HFFc6 (cell line): Measurements from ENCODE around the gene COL23A1. TPM values are rescaled to one million over a fixed set of nuclear protein-coding genes. Genes with fewer than 3 reads are reported as not detected.

Source experiments
- DNase-seq: peaks from one replicate; pipeline ENCODE4 v3.0.0-alpha.2; 2018
- H3K27ac Mint-ChIP-seq: 2 replicates; pipeline ENCODE4 v1.8.0; 2020; ENCODE audit warnings: mild to moderate bottlenecking, mixed read lengths
- H3K27me3 Mint-ChIP-seq: 2 replicates; pipeline ENCODE4 v1.8.0; 2021; ENCODE audit warnings: mild to moderate bottlenecking, moderate library complexity, mixed read lengths; ENCODE audit not compliant: insufficient read depth
- H3K36me3 Mint-ChIP-seq: 2 replicates; pipeline ENCODE4 v1.8.0; 2021; ENCODE audit warnings: low read depth, mixed read lengths
- H3K4me1 Mint-ChIP-seq: 2 replicates; pipeline ENCODE4 v1.8.0; 2020; ENCODE audit warnings: low read depth, mixed read lengths
- H3K4me3 Mint-ChIP-seq: 2 replicates; pipeline ENCODE4 v1.8.0; 2020; ENCODE audit warnings: mild to moderate bottlenecking, moderate library complexity, mixed read lengths
- H3K9me3 Mint-ChIP-seq: 2 replicates; pipeline ENCODE4 v1.8.0; 2020; ENCODE audit warnings: mild to moderate bottlenecking, mixed read lengths
- total RNA-seq, 6 experiments: library from RNA; stranded (reverse); fragmentation: NEBNext Ultra II Directional; extraction: Animal tissue kit (Norgen Biotek cat#: 25700); gene quantifications; 2 replicates in 1 of 6; 3 replicates in 5 of 6; pipeline ENCODE4 v1.2.3, GENCODE V29; 2021
- TF ChIP-seq, protein P1 (sequence below): fragments of 200-600 bp; sonication (generic); IDR thresholded peaks from 2 replicates; pipeline ENCODE4 v1.5.0; 2021; ENCODE audit warnings: antibody characterized with exemption, mild to moderate bottlenecking

The COL23A1 gene
- total RNA-seq, 6 experiments from 2014 or later = not detected

DNA sequence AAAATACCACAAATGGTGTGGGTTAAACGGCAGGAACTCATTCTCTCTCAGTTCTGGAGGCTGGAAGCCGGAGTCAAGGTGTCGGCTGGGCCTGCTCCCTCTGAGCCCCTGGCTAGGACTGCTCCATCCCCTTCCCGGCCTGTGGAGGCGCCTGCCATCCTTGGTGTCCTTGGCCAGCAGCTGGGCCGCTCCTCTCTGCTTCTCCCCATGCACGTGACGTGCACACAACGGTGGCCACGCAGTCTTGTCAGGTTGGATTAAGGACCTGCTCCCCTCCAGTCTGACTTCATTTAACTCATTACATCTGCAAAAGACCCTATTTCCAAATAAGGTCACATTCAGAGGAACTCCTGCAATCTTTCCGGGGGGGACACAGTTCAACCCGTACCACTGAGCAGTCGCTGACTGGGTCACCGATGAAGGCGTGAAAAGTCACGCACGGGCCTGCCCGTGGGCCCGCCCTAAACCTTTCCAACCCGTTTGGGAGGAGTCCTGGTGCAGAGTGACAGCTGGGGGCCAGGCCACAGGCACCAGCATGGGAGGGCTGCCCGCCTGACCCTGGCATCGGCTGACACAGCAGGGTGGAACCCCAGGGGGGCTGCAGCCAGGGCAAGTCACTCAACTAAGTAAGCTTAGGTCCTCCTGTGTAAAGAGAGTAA is 135.2 kb downstream of the COL23A1 start:
- H3K9me3 Mint-ChIP-seq = peaks cover 21% of the 10 kb centered on the region
- H3K4me3 Mint-ChIP-seq = no peak overlapping the region
- H3K4me1 Mint-ChIP-seq = no peaks in the 10 kb centered on the region
- DNase-seq = no peak
- no peak overlapping the region for H3K27ac Mint-ChIP-seq
- TF ChIP-seq, protein P1, sequence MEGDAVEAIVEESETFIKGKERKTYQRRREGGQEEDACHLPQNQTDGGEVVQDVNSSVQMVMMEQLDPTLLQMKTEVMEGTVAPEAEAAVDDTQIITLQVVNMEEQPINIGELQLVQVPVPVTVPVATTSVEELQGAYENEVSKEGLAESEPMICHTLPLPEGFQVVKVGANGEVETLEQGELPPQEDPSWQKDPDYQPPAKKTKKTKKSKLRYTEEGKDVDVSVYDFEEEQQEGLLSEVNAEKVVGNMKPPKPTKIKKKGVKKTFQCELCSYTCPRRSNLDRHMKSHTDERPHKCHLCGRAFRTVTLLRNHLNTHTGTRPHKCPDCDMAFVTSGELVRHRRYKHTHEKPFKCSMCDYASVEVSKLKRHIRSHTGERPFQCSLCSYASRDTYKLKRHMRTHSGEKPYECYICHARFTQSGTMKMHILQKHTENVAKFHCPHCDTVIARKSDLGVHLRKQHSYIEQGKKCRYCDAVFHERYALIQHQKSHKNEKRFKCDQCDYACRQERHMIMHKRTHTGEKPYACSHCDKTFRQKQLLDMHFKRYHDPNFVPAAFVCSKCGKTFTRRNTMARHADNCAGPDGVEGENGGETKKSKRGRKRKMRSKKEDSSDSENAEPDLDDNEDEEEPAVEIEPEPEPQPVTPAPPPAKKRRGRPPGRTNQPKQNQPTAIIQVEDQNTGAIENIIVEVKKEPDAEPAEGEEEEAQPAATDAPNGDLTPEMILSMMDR = no peak
- peaks cover 3% of the 10 kb centered on the region; the same call in 1 of the 2 replicates for H3K27me3 Mint-ChIP-seq
- no peaks in the 10 kb centered on the region for H3K36me3 Mint-ChIP-seq

DNA sequence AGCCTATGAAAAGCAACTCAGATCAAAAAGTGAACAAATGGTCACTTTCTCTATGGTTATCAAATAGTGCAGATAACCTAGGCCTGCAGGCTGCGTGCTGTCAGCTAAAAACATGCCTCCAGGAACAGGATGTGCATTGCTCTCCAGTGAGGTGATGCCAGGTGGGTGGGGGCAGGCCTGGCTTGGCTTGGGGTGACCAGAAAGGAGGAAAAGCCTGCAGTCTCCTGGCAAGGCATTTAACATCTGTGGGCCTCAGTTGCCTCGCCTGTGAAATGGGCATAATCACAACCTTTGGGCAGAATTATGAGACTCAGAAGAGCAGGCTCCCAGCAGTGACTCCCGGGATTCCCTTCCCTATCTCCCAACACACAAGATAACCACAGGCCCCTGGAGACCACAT is 135.9 kb downstream of the COL23A1 start:
- no peak for DNase-seq
- Mint-ChIP-seq H3K27ac (no peak overlapping the region), H3K4me1 (no peaks in the 10 kb centered on the region), H3K9me3 (peaks cover 25% of the 10 kb centered on the region), H3K4me3 (no peak overlapping the region), H3K36me3 (no peaks in the 10 kb centered on the region), H3K27me3 (peaks cover 3% of the 10 kb centered on the region)
- TF ChIP-seq, protein P1 = no peak

DNA sequence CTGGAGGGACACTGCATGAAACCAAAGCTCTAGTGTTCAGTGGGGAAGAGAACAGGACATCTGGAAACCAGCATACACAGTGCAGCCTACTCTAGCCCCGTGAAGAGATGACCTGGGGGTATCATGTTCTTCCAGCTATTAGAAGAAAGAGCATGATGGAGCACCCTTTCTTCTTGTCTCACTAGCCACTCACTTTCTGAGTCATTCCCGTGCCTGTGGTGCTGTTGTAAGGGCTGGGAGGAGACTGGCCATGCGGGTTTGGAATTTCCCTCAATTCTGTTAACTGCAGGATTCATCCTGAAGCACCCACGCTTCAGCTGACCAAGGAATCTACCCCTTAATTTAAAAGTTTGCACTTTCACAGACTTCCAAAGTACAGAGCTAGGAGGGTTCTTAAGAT is 137.0 kb downstream of the COL23A1 start:
- H3K9me3 Mint-ChIP-seq = peaks cover 19% of the 10 kb centered on the region
- DNase-seq = no peak
- H3K4me3 Mint-ChIP-seq = no peak overlapping the region
- TF ChIP-seq, protein P1 = no peak
- H3K4me1 Mint-ChIP-seq = no peaks in the 10 kb centered on the region
- no peaks in the 10 kb centered on the region for H3K36me3 Mint-ChIP-seq
- no peak overlapping the region for H3K27ac Mint-ChIP-seq
- H3K27me3 Mint-ChIP-seq = peaks cover 3% of the 10 kb centered on the region

DNA sequence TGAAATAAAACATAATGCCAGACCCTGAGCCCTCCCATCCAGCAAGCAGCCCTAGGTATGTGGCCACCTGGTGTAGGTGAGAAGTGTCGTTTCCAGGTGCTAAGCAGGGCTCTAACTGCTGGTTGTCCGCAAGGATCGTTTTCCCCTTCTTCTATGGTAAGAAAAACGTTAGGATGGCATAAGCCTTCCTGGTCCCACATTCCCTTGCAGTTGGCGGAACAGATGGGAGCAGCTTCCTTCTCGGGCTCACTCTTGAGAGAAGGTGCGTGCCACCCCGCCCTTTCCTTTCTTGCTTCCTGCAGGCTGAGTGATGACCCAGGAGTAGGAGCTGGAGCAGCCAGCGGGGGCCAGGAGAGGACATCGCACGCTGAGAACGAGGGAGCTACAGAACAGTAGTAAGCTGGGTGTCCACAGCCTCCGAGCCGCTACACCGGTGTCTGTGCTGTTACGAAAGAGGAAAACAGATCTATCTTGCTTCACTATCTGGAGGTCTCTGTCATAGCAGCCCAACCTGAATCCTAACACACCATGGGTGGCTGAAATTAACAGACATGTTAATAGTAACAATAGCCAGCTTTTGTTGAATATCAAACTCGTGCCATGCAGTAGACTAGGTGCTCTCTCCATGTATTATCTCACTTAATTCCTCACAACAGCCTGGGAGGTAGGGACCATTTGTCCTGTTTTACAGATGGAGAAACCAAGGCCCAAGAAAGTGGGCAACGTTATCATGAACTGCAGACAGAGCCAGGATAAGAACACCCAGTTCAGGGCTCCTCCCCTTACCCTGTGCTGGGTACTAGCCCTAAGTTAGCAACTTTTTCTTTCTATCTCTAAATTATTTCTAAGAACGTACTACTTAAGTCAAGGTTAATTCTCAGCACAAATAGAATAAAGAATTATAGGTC is 139.8 kb downstream of the COL23A1 start:
- peaks cover 14% of the 10 kb centered on the region for H3K9me3 Mint-ChIP-seq
- no peak overlapping the region for H3K4me3 Mint-ChIP-seq
- no peaks in the 10 kb centered on the region for H3K36me3 Mint-ChIP-seq
- no peak overlapping the region for H3K27ac Mint-ChIP-seq
- DNase-seq = no peak
- TF ChIP-seq, protein P1 = no peak
- H3K27me3 Mint-ChIP-seq = no peaks in the 10 kb centered on the region; the same call in 1 of the 2 replicates
- H3K4me1 Mint-ChIP-seq = no peaks in the 10 kb centered on the region

DNA sequence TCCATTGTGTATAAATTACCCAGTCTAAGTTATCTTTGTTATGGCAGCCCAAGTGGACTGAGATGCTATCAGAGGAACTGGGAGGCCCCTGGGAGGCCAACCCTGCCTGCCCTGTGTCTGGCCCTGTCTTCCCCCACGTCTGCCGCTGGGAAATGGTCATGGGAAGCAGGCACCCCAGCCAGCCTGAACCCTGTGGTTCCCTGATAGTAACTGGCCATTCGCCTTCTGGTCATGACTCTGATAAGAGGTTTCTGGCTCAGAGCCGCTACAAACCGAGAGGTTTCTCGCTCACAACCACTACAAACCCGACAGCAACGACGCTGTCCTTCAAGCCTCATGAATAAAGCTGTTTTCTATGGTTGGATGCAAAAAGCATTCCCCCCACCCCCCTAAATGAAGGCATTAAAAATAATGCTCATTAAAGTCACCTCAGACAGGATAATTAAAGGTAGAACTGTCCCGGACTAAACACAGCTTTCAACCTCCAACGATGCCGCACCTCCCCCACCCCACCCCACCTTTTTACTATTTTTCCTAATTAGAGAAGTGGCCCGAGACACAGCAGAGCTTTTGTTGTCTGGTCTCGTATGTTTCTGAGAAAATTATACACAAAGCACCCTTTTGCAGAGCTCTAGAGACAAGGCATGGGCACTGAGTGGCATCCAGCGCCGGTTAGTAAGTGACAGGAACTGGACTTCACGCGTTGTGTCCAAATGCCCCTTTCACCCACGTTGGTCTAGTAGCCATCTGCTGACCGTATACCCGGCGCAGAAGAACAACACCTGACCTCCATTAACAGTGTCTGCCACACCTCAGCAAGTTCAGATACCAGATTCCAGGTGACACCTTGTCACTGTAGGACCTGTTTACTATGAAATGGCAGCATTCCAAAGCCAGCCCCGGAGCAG is 140.8 kb downstream of the COL23A1 start:
- Mint-ChIP-seq H3K4me1 (no peaks in the 10 kb centered on the region), H3K27me3 (no peaks in the 10 kb centered on the region; the same call in 1 of the 2 replicates), H3K4me3 (no peak overlapping the region), H3K36me3 (no peaks in the 10 kb centered on the region), H3K27ac (no peak overlapping the region), H3K9me3 (peaks cover 19% of the 10 kb centered on the region)
- DNase-seq = no peak
- TF ChIP-seq, protein P1 = no peak
